Activated T-cell treated with anti-CD3 and anti-CD28 coated beads, Interleukin-2, amount 50 U/mL, for 1 hour (primary cell): Measurements from ENCODE around the gene CDIPT.
"Not testable (repeated sequence)": the region's sequence is repeated elsewhere in the genome, so short reads cannot be mapped to it uniquely, and the experiment has no call there.

Experiments
- DNase-seq: peaks from one replicate; pipeline ENCODE4 v3.0.0-alpha.2; 2020

Gene CDIPT

GRCh38 chr16:29857133-29857760, 5.8 kb downstream of the CDIPT start:
- no peak for DNase-seq

- DNase-seq: no peak
Measured at GRCh38 chr16:29854520-29855100, 8.4 kb downstream of the CDIPT start.

- DNase-seq: no peak
Measured at GRCh38 chr16:29852654-29853053, 10.4 kb downstream of the CDIPT start.

GRCh38 chr16:29850998-29851397, 12.0 kb downstream of the CDIPT start:
- DNase-seq: no peak

- DNase-seq: no peak
Measured at GRCh38 chr16:29849505-29849904, 13.5 kb downstream of the CDIPT start.

- DNase-seq: peak; percentile 85
Measured at GRCh38 chr16:29848420-29849297, 14.4 kb downstream of the CDIPT start.

- DNase-seq: no peak
Measured at GRCh38 chr16:29845656-29846055, 17.4 kb downstream of the CDIPT start.

GRCh38 chr16:29844575-29845331, 18.3 kb downstream of the CDIPT start:
- DNase-seq: no peak

- no peak for DNase-seq
Measured at GRCh38 chr16:29843931-29844330, 19.1 kb downstream of the CDIPT start.

- DNase-seq: no peak
Measured at GRCh38 chr16:29842732-29843346, 20.2 kb downstream of the CDIPT start.

- DNase-seq: no peak
Measured at GRCh38 chr16:29841631-29842030, 21.4 kb downstream of the CDIPT start.

GRCh38 chr16:29840240-29840639, 22.8 kb downstream of the CDIPT start:
- no peak for DNase-seq

GRCh38 chr16:29839822-29840221, 23.2 kb downstream of the CDIPT start:
- no peak for DNase-seq

- DNase-seq: no peak
Measured at GRCh38 chr16:29837841-29838240, 25.2 kb downstream of the CDIPT start.

- no peak for DNase-seq
Measured at GRCh38 chr16:29836623-29837022, 26.4 kb downstream of the CDIPT start.

- no peak for DNase-seq
Measured at GRCh38 chr16:29835926-29836325, 27.1 kb downstream of the CDIPT start.

- no peak for DNase-seq
Measured at GRCh38 chr16:29834079-29834478, 28.9 kb downstream of the CDIPT start.

GRCh38 chr16:29833219-29833618, 29.8 kb downstream of the CDIPT start:
- not testable (repeated sequence) for DNase-seq

GRCh38 chr16:29831490-29831889, 31.5 kb downstream of the CDIPT start:
- DNase-seq: no peak

- DNase-seq: no peak
Measured at GRCh38 chr16:29830774-29831173, 32.3 kb downstream of the CDIPT start.

GRCh38 chr16:29826342-29826695, 36.7 kb downstream of the CDIPT start:
- DNase-seq: no peak

GRCh38 chr16:29825145-29826044, 37.6 kb downstream of the CDIPT start:
- DNase-seq: peak; percentile 40
